ENCODE measurements around the gene PRSS16. TPM values are rescaled to one million over a fixed set of nuclear protein-coding genes. Genes with fewer than 3 reads are reported as not detected.

The PRSS16 gene
- total and polyA plus RNA-seq, 9 of the 15 experiments (the other 6 are each of a cell fraction or from before 2014, with no cell fraction given) = 4.5 to 21.3 (median 12.1) TPM

DNA sequence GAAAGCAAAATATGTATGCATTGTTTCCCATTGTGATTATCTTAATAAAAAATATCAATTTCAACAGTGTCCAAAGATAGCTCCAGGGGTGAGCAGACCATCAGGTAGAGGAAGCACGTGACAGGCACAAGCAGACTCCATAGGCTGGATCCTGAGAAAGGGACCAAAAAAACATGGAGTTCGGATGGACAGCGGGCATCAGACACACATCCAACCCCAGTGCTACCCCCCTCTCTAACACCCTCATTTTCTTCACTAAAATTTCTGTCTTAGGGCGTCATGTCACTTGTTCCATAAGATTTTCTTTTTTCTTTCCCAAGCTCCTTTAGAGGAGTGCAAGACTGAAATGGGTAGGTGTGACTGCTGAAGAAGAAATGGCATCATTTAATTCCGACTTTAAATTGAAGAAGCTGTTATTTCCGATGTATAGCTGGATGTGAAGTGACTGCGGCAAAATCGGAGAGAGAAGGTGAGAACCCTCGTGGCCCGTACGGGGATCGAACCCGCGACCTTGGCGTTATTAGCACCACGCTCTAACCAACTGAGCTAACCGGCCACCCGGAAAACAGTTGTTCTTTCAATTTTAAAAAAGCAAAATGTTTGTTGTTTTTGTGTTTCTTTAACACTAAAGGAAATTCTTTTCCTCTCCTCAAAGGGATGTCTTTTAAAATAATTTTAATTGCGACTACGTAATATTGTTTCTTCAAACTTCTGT lies 10.3 kb upstream of the PRSS16 start (continued):
- no peak for TF ChIP-seq CBX2 (IDR thresholded peaks at IDR 0.05; ENCODE audit: insufficient read depth, low read length, poor library complexity, severe bottlenecking)
- TF ChIP-seq ZNF507 (tag; conservative IDR thresholded peaks at IDR 0.05) = 0 out of 2 replicates have a peak, but pooled peaks have one; percentile 2
- 0 out of 2 replicates have a peak, but pooled peaks have one; percentile 81 for TF ChIP-seq ZNF668 (CRISPR knock-in tag; IDR thresholded peaks at IDR 0.05)
- TF ChIP-seq TARDBP (IDR thresholded peaks at IDR 0.05) = no peak
- TF ChIP-seq GTF2A2 (tag; IDR thresholded peaks at IDR 0.05) = 0 out of 2 replicates have a peak, but pooled peaks have one; percentile 45
- TF ChIP-seq, protein P1, sequence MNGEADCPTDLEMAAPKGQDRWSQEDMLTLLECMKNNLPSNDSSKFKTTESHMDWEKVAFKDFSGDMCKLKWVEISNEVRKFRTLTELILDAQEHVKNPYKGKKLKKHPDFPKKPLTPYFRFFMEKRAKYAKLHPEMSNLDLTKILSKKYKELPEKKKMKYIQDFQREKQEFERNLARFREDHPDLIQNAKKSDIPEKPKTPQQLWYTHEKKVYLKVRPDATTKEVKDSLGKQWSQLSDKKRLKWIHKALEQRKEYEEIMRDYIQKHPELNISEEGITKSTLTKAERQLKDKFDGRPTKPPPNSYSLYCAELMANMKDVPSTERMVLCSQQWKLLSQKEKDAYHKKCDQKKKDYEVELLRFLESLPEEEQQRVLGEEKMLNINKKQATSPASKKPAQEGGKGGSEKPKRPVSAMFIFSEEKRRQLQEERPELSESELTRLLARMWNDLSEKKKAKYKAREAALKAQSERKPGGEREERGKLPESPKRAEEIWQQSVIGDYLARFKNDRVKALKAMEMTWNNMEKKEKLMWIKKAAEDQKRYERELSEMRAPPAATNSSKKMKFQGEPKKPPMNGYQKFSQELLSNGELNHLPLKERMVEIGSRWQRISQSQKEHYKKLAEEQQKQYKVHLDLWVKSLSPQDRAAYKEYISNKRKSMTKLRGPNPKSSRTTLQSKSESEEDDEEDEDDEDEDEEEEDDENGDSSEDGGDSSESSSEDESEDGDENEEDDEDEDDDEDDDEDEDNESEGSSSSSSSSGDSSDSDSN (IDR thresholded peaks at IDR 0.05; ENCODE audit: borderline replicate concordance in 1 of 2, low read depth in 2 of 2, low read length in 2 of 2) = no peak
- peak; percentile 85 for TF ChIP-seq SMAD4 (CRISPR knock-in tag; conservative IDR thresholded peaks at IDR 0.05)
- TF ChIP-seq NCOR1 (IDR thresholded peaks at IDR 0.05) = no peak
- no peak for TF ChIP-seq ZBTB9 (CRISPR knock-in tag; IDR thresholded peaks at IDR 0.05)
- TF ChIP-seq ZNF77 (CRISPR knock-in tag; IDR thresholded peaks at IDR 0.05) = no peak
- no peak for TF ChIP-seq FOXP4 (CRISPR knock-in tag; IDR thresholded peaks at IDR 0.05; ENCODE audit: borderline replicate concordance)
- TF ChIP-seq GTF3C2 (IDR thresholded peaks at IDR 0.05; ENCODE audit: borderline replicate concordance, extremely low read depth, insufficient read length) = peak; percentile 96
- TF ChIP-seq, protein P2, sequence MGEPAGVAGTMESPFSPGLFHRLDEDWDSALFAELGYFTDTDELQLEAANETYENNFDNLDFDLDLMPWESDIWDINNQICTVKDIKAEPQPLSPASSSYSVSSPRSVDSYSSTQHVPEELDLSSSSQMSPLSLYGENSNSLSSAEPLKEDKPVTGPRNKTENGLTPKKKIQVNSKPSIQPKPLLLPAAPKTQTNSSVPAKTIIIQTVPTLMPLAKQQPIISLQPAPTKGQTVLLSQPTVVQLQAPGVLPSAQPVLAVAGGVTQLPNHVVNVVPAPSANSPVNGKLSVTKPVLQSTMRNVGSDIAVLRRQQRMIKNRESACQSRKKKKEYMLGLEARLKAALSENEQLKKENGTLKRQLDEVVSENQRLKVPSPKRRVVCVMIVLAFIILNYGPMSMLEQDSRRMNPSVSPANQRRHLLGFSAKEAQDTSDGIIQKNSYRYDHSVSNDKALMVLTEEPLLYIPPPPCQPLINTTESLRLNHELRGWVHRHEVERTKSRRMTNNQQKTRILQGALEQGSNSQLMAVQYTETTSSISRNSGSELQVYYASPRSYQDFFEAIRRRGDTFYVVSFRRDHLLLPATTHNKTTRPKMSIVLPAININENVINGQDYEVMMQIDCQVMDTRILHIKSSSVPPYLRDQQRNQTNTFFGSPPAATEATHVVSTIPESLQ (CRISPR knock-in tag; IDR thresholded peaks at IDR 0.05) = no peak
- peak; percentile 74 for TF ChIP-seq USF1 (CRISPR knock-in tag; IDR thresholded peaks at IDR 0.05)
- peak; percentile 68; the same call in 1 of the 2 replicates for TF ChIP-seq SOX6 (IDR thresholded peaks at IDR 0.05)

Data from K562 (cell line).